D341Med (cell line): Measurements from ENCODE around the gene AFF3.
"Not testable (repeated sequence)": the region's sequence is repeated elsewhere in the genome, so short reads cannot be mapped to it uniquely, and the experiment has no call there.

ENCODE experiments used
- DNase-seq: peaks from one replicate; pipeline ENCODE4 v3.0.0; 2012; ENCODE audit warnings: low spot score

AFF3 gene

DNA sequence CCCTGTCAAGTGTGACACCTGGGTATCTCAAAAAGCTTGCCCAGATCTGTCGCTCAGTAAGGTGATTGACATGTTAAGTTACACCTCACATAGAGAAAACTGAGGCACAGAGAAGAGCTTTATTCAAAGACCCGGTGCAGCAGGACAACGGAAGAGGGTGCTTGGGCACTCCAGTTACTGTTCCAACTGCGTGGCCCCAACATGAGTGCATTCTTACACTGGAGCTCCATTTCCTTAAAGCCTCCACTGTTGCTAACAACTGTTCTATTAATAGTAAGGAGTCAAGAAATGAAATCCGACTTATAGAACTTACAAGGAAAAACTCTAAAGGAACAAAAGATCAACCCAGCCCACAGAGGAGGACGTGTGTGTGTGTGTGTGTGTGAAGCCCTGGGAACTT is 597.8 kb downstream of the AFF3 start:
- DNase-seq: no peak

DNA sequence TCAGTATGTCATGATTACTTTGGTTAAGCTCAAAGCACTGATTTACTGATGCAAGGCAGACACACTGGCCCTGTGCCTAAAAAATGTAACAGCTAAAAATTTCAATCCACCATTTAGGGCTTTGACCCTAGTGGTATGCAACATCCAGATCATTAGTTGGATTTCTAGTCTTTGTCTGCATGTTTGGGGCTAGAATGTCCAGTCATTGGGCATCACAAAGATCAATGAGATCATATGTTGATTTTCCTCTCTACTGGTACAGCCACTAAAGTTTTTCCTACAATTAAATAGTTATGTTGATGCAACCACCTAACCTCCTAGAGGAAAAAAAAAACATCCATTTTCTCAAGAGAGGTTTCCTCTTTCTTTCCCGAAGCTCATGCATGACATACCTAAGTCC is 599.1 kb downstream of the AFF3 start:
- DNase-seq: no peak

DNA sequence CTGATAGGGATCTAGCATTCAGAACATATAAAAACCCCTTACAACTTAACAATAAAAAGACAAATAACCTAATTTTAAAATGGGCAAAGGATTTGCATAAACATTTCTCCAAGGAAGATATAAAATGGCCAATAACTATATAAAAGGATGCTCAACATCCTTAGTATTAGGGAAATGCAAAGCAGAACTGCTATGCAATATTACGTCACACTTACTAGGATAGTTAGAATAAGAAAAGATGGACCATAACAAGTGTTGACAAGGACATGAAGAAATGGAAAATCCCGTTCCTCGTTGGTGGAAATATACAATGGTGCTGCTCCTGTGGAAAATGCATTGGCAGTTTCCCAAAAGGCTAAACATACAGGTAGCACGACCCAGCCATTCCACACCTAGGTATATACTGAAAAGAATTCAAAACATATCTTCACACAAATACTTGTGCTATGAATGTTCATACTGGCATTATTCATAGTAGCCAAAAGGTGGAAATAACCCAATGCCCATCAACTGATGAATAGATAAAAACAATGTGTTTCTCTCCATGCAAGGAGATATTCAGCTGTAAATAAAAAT is 604.4 kb downstream of the AFF3 start:
- DNase-seq: no peak

GRCh38 chr2:99524056-99524455 is 618.3 kb downstream of the AFF3 start:
- peak; percentile 60 for DNase-seq

DNA sequence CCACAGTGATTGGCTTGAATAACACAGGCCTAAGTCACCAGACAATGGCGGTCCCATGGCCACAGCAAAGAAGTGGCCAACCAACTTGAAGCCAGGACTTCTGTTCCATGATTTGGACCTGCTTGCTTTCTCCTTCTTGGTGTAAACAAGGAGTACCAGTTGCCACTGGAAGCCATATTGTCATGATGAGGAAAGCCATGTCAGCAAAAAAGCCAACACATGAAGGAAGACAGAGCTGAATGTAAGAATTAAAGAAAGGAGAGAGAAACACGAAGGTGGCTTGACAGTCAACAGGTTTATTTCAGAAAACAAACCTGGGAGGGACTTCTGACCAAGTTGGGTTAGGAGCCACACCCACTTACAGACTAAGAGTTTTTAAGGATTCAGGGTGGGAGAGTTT is 620.2 kb downstream of the AFF3 start:
- no peak for DNase-seq

DNA sequence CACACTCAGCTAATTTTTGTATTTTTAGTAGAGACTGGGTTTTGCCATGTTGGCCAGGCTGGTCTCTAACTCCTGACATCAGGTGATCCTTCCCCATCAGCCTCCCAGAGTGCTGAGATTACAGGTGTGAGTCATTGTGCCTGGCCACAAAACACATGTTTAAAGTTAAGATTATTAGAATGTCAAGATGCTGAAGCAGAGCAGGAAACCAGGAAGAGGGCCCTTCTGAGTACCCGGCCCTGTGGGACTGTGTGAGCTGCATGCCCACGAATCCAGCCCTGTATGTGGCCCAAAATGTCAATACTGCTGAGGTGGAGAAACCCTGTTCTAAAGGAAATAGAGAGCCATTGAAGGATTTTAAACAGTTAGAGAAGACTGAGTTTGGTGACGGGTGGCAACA is 621.6 kb downstream of the AFF3 start:
- no peak for DNase-seq

- DNase-seq: no peak
These were observed 622.2 kb downstream of the AFF3 start for GRCh38 chr2:99520195-99520594.

DNA sequence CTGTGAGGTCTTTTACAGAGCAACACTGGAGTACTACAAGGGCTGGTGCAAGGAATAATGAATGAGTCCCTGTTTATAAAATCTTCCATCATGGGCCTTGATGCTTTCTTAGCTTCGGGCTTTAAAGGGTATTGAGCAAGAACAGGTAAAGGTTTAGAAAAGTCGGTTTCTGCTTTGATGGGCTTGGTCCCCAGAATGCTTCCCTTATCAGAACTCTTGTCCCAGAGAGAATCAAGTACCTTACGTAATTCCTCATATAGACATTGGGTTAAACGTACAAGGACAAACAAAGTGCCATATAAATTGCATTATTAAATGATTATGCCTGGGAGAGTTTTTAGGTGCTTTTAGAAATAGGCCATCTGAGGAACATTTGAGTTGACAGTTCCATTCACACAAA is 628.0 kb downstream of the AFF3 start:
- DNase-seq: no peak

GRCh38 chr2:99512181-99512591 is 630.2 kb downstream of the AFF3 start:
- DNase-seq: no peak

GRCh38 chr2:99509387-99509786 is 633.0 kb downstream of the AFF3 start:
- DNase-seq: no peak

DNA sequence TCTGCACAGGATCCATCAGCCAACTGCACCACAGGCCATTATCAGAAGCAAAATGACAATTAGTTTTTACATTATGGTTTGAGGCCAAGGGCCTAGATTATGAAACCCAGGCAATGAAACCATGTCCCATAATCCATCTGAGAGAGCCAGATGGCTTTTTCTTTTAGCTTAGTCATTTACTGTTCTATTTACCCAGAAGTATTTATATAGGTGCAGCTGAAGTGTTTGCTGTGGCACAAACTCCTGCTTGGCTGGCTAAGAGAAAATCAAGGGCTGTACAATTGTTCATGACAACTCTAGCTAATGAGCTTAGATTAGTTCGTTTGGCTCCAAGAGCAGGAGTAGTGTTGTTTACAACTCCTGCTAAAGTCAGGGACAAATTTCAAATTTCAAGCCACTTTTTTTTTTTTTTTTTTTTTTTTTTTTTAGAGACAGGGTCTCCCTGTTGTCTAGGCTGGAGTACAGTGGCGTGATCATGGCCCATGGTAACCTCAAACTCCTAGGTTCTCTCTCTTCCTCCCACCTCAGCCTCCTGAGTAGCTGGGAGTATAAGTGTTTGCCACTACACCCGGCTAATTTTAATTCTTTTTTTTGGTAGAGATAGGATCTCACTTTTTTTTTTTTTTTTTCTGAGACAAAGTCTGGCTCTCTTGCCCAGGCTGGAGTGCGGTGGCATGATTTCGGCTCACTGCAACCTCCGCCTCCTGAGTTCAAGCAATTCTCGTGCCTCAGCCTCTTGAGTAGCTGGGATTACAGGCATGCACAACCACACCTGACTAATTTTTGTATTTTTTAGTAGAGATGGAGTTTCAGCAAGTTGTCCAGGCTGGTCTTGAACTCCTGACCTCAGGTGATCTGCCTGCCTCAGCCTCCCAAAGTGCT is 634.2 kb downstream of the AFF3 start:
- DNase-seq: no peak

GRCh38 chr2:99504844-99505584 is 637.4 kb downstream of the AFF3 start:
- DNase-seq: no peak

- not testable (repeated sequence) for DNase-seq
These were observed 638.6 kb downstream of the AFF3 start for GRCh38 chr2:99503662-99504416.

GRCh38 chr2:99496021-99496420 is 646.4 kb downstream of the AFF3 start:
- no peak for DNase-seq
